HG02938 (cell line): ENCODE measurements around the gene EIF4G1.
A peak's percentile ranks its signal among the peaks of the same experiment; 100 is the strongest.

Experiments used
- ATAC-seq: cut with Tn5 transposase; IDR thresholded peaks from one replicate; pipeline ENCODE4 v1.9.1; 2021; ENCODE audit warnings: mild to moderate bottlenecking, moderate library complexity; ENCODE audit not compliant: unreplicated experiment

Gene EIF4G1

GRCh38 chr3:184306341-184306972 is 7.9 kb upstream of the EIF4G1 start:
- no peak for ATAC-seq

DNA sequence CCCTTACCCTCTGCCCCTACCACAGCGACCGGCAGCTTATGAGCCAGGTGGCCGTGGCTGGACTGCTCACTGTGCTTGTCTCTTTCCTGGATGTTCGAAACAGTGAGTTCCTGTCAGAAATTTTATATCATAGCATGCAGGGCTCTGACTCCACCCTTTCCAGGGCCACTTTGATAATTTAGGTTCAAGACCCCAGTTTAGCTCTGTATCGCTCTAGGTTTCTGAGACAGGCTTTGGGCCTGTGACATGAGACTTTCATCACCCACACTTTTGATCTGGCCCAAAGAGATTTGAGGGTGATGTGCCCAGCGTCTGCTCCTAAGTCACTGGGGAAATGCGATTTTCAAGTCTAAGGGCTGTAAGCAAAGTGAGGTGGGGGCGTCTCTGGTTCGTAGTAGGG is 6.5 kb upstream of the EIF4G1 start:
- ATAC-seq, result no peak

- no peak for ATAC-seq
Observed at GRCh38 chr3:184308744-184309143, 5.7 kb upstream of the EIF4G1 start.

GRCh38 chr3:184311633-184312032 is 2.8 kb upstream of the EIF4G1 start:
- no peak for ATAC-seq

DNA sequence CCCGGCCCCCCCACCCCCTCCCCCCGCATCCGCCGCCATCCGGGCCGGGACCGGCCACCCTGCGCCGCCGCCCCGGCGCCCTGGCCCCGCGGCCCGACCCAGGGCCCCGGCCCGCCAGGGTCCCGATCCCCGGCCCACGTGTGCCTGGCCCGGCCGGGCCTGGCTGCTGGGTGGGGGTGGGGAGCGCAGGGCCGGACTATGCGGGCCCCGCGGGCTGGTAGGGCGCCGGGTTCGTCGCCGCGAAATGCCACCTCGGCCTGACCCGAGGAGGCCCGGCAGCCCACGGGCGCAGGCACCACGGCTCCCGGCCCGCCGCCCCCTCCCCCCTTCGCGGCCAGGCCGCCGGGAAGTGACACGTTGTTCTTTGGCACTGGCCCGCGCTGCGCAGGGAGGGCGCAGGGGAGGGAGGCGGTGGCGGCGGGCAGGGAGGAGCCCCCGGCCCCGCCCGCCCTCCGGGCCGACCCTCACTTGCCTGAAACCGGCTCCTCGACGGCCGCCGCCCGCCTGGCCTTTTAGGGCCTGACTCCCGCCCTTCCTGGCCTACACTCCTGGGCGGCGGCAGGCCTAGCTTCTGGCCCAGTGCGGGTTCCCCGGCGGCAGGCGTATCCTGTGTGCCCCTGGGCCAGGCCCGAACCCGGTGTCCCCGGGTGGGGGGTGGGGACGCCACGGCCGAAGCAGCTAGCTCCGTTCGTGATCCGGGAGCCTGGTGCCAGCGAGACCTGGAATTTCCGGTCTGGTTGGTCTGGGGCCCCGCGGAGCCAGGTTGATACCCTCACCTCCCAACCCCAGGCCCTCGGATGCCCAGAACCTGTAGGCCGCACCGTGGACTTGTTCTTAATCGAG is 515 bp downstream of the EIF4G1 start:
- ATAC-seq, result peak; percentile 31

- ATAC-seq, result peak; percentile 5
Observed at GRCh38 chr3:184315543-184315867, 1.1 kb downstream of the EIF4G1 start.

DNA sequence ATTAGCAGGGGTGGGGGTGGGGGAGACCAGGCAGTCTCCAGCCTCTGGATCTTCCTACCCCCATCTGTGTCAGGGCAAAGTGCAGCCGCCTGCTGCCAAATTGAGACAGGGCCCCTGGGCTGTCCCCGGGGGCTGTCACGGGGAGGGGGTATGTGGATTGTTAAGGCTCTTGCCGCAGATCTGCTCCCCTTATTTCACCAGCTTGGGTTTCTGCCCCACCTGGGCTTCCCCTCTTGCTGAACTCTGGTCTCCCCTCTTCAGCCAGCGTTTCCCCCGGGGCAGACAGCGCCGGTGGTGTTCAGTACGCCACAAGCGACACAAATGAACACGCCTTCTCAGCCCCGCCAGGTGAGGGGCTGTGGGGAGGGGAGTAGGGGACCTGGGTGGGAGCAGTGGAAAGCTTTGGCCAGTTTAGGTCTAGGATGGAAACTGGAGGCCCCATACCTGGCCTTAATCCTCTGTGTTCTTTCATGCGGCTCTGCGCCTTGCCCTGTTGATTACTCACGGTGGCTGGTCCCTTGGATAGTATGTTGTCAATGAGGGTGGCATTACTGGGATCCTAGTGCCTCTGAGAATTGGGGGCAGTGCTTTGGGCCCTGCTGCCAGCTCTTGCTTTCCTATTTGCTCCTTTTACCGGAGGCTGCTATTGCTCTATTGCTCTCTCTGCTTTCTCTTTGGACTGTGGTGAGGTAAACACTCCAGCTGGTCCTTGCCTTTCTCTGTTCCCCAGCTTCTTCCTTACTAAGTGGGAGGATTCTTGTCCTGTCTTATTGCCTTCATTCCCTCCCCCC is 1.7 kb downstream of the EIF4G1 start:
- ATAC-seq, result no peak

- ATAC-seq, result no peak
Observed at GRCh38 chr3:184316792-184317191, 2.4 kb downstream of the EIF4G1 start.

DNA sequence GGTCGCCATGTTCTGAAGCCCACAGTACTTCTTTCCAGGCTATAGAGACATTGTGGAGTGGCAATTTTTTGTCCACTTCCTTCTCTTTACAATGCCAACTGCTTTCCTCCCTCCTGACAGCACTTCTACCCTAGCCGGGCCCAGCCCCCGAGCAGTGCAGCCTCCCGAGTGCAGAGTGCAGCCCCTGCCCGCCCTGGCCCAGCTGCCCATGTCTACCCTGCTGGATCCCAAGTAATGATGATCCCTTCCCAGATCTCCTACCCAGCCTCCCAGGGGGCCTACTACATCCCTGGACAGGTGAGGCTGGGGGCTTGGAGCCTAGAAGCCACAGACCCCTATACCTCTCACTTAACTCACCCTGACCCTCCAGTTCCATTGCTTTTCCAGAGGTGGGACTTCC is 2.8 kb downstream of the EIF4G1 start:
- no peak for ATAC-seq

DNA sequence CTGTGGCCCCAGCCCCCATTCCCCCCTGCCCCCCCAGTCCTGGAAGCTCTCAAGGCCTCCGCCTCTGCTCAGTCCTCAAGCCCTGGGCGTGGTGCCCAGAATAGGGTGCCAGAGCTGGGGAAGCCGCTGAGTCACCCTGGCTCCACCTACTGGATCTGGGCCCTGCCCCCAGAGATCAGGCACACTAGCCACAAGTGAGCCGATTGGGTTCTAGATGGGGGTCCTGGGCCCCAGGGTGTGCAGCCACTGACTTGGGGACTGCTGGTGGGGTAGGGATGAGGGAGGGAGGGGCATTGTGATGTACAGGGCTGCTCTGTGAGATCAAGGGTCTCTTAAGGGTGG is 5.7 kb downstream of the EIF4G1 start:
- ATAC-seq, result no peak

DNA sequence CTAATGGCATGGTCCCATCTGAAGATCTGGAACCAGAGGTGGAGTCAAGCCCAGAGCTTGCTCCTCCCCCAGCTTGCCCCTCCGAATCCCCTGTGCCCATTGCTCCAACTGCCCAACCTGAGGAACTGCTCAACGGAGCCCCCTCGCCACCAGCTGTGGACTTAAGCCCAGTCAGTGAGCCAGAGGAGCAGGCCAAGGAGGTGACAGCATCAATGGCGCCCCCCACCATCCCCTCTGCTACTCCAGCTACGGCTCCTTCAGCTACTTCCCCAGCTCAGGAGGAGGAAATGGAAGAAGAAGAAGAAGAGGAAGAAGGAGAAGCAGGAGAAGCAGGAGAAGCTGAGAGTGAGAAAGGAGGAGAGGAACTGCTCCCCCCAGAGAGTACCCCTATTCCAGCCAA is 7.3 kb downstream of the EIF4G1 start:
- no peak for ATAC-seq

DNA sequence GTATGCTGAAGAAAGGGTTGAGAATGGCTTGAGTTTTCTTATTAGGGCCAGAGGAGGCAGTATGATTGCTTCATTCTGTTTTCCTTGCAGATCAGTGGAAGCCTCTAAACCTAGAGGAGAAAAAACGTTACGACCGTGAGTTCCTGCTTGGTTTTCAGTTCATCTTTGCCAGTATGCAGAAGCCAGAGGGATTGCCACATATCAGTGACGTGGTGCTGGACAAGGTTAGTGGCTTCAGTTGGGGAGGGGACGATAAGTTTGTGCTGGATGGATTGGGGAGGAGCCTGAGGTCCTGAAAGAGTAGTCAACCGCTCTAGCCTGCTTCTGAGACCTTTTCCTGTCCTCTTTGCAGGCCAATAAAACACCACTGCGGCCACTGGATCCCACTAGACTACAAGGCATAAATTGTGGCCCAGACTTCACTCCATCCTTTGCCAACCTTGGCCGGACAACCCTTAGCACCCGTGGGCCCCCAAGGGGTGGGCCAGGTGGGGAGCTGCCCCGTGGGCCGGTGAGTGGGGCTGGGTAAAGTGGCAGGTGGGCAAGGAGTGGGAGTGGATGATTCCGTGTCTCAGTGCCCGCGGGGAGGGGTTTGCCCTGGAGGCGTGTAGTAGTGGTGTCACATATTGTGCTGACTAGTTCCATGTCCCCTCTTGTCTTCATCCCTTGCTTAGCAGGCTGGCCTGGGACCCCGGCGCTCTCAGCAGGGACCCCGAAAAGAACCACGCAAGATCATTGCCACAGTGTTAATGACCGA is 8.5 kb downstream of the EIF4G1 start:
- ATAC-seq, result no peak

GRCh38 chr3:184323696-184324095 is 9.3 kb downstream of the EIF4G1 start:
- no peak for ATAC-seq

GRCh38 chr3:184325269-184325668 is 10.9 kb downstream of the EIF4G1 start:
- ATAC-seq, result no peak

DNA sequence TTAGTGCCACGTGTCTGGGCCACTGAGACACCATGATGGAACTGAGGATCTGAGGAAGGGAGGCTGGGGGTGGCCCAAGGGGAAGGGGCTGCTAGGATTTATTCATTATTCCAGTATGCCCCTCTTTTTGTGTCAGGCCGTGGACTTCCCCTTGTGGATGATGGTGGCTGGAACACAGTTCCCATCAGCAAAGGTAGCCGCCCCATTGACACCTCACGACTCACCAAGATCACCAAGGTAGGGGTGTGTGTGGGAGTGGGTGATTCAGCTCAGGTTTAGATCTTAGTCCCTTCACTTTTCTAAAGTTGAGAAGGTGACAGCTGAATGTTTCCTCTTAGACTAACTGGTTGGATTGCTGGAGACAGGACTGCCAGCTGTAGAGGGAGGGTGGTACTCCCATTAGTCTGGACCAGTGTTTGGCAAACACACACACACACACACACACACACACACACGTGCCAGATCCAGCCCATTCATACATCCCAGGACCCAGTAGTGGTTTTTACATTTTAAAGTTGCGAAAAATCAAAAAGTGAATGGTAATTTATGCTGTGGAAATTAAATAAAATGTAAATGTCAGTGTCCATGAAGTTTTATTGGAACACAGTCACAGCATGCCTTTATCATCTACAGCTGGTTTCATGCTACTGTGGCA is 11.4 kb downstream of the EIF4G1 start:
- ATAC-seq, result no peak

- ATAC-seq, result no peak
Observed at GRCh38 chr3:184327171-184327570, 12.8 kb downstream of the EIF4G1 start.

- no peak for ATAC-seq
Observed at GRCh38 chr3:184328516-184328915, 14.1 kb downstream of the EIF4G1 start.

- ATAC-seq, result no peak
Observed at GRCh38 chr3:184332370-184333090, 18.1 kb downstream of the EIF4G1 start.

DNA sequence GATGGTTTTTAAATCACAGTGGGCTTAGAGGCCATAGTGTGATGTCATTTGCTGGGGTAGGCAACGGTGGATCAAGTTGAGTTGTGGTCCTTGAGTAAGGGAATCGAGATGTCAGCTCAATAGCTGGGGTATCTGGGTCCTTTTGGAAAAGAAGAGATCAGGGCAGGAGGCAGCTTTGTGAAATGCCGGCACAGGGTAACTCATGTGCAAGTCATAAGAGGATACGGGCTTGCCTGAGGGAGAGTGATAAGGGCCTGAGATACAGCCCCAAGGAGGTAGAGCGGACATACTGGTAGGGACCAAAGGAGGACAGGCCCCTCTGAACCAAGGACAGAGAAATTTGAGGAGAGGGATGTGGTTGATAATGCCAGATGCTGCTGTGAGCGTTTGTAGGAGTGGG is 18.8 kb downstream of the EIF4G1 start:
- ATAC-seq, result no peak

- no peak for ATAC-seq
Observed at GRCh38 chr3:184333700-184334099, 19.3 kb downstream of the EIF4G1 start.
